GM18526 (cell line): Measurements from ENCODE around the gene HES7.

Source experiments
- POLR2A ChIP-seq: IDR thresholded peaks from 3 replicates; pipeline ENCODE4 v1.6.1; 2011; ENCODE audit not compliant: insufficient read length; ENCODE audit errors: extremely low read depth

HES7 gene

DNA sequence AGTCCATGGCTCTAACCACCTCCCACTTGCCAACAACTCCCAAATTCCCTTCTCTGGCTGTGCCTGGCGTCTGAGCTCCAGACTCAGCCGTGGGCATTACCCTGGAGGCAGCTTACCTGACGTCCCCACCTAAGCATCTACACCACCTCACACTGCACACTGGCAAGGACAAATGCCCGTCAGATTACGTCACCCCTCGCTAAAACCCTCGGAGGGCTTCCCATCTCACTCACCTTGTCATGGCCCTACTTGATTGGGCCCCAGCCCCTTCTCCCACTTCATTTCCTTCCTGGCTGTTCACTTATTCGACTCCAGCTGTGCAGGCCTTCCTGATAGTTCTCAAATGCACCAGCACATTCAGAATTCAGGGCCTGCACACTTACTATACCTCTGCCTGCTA, 19.0 kb downstream of the HES7 start:
- TF ChIP-seq POLR2A = no peak

DNA sequence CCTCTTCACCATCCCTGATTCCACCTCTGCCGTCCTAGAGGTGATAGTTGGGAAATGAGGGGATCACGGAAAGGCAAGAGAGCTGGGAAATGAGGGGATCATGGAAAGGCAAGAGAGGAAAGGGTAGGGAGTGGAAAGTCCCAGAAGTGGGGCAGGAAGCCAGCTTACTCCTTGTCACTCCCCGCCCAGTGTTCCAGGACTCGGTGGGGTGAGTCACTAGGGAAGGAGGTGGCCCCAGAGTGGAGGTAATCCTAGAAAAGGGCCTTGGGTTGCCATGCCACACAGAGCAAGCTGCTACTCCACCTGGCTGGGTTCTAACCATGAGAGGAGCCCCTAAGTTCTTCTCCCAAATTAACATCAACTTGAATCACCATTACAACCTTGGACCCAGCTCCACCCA, 20.4 kb downstream of the HES7 start:
- TF ChIP-seq POLR2A = no peak

DNA sequence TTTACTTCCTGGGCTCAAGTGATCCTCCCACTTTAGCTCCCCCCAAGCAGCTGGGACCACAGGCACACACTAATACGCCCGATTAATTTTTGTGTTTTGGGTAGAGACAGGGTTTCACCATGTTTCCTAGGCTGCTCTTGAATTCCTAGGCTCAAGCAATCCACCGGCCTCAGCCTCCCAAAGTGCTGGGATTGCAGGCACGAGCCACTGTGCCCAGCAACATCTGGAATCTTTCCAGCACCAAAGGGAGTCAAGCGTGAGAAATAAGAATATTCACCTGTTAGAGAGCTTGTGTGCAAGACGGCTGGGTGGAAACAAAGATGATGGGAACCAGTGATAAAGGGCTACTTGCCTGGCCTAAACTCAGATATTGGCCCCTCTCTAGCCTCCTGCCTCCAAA, 22.2 kb downstream of the HES7 start:
- TF ChIP-seq POLR2A = no peak

DNA sequence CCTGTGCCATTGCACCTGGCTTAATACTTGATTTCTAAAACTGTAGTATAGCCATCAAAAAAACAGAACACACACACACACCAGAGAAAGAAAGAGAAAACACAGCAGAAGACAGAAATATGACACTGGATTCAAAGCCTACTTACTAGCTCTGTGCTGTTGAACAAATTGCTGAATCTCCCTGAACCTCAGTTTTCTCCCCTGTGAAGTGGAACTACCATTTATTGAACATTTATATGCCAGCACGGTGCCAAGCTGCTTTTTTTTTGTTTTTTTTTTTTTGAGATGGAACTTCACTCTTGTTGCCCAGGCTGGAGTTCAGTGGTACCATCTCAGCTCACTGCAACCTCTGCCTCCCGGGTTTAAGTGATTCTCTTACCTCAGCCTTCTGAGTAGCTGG, 23.1 kb downstream of the HES7 start:
- TF ChIP-seq POLR2A = no peak

DNA sequence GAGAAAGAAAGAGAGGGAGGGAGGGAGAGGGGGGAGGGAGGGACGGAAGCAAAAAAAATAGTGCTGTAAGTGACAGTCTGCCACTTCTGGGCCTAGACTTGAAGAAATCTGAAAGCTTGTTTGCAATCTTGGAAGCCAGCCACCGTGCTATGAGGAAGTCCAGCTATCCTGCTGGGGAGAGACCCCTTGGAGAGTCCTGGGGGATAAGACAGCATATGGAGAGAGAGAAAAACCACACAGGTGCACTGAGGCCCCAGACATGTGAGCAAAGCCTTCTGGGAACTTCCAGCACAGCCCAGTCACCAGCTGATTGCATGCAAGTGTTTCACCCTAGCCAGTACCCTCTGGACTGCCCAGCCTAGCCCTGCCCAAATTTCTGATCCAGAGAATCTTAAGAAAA, 23.8 kb downstream of the HES7 start:
- no peak for TF ChIP-seq POLR2A

DNA sequence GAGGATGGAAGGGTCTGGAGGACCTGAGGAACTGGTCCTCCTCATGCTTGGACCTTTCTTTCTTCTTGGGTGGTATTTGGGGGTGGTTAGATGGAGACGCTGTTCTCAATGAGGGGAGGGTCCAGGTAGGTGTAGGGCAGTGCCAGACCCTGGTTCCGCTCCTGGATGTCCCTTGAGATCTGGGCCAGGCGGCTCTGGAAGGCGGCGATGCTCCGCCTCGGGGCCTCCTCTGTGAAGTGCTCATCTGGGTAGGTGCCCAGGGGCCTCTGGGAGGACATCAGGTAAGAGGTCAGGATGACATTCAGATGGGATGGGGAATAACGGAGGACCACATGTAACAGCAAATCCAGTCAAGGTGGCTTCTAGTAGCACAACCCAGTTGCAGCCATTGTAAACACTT, 27.4 kb downstream of the HES7 start:
- no peak for TF ChIP-seq POLR2A

DNA sequence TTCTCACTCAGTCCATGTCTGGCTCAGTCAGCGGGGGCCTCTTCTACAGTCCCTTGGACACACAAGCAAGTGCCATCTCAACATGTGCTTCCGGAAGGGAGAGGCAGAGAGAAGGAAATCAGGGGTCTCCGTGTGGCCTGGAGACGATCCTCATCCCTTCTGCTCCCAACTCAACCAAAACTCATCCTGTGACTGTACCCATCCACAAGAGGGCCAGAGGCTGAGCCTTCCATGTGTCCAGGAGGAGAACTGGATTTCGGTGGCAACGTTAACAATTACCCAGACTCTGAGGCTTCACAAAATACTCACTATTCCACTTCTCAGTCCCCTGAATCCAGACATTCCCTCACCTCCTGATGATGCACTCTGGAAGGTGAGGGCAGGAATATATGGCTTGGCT, 28.5 kb downstream of the HES7 start:
- TF ChIP-seq POLR2A = no peak

DNA sequence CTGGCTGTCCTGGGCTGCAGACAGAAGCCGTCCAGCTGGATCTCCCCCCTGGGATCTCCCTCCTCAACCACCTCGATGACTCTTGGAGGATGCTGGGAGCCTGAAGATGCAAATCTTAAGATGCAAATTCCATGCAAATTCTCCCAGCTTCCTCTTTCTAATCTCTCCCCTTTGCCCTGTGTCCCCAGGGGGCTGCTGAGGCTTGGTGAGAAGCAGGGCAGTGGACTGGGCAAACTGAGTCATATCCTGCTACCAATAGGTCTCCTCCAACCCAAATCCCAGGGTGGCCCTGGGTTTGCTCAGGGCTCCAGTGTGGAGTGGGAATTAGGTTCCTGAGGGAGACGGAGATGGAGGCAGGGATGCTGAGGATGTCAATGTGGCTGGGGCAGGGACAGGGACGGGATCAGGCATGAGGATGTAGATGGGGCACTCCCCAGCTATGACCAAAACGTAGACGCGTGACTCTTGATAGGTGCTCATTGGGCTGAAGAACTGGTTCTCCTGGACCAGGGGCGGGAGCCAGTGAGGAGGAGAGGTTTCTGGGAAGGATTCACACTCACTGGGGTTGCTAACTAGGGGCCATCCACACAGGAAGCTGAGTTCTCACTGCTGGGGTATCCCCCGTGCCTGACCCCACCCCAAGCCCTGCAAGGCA, 32.7 kb downstream of the HES7 start:
- TF ChIP-seq POLR2A = no peak

DNA sequence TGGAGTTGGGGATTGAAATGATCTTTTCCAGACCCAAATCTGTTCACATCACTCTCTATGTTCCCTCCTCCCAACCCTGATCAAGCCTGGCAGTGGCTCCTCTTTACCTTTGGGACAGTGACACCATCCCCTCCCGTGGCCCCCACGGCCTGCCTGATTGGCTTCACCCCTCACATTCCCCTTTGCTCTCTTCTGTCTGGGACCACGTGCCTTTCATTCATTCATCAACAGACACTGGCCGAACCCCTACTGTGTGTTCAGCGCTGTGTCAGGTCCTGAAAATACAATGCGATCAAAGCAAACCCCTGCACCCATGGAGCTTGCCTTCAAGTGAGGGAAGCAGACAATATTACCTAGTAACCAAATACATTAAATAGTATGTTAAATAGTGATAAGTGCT, 34.2 kb downstream of the HES7 start:
- TF ChIP-seq POLR2A = no peak

DNA sequence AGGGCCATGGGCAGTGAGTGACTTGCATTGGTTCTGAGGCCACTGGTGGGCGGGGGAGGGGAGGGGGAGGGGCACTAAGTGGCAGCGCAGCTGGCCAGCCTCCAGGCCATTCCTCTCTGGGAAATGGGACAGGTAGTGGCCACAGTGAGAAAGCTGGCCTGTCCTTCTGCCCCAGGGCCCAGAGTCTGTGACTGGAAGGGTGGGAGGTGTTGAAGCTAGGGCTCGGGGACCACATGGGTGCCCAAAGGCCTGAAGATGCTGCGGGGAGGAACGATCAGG, 36.0 kb downstream of the HES7 start:
- no peak for TF ChIP-seq POLR2A

DNA sequence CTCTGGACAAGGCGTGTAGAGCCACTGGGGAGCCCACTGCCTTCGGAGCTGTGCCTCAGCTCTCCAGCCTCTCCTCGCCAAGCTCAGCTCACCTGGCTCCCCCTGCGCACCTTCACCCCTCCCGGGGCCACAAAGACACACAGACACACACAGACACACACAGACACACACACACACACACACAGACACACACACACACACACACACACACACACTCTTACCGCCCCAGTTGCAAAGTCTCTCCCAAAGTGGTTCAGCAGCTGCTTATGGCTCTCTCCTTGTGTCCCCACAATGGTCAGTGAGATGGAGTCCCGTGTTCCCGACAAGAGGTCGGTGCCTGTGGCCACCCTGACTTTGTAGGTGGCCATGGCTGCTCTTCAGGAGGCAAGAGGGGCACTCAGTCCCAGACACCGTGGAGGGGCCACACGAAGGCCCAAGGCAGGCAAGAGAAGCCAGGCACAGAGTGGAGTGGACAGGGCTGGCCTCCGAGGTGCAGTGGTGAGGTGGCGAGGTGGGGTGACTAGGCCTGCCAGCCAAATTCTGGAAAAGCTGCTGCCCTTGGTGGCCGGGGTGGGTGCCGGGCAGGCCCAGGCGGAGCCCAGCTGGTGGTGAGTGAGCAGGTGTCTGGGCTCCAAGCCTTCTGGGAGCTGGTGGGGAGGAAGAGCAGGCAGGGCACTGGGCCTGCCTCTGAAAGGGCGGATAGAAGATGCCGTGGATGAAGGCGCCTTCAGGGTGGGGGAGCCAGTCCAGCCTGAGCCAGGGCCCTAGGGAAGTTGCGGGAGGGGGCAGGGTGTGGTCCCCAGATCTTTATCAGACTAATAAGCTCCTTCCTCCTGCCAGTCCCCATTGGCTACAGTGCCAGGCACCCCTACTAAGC, 36.6 kb downstream of the HES7 start, which contains the start of gene ALOX12B:
TSS of gene ALOX12B (minus strand) at position 642 of the 877 bp plus-strand sequence. CDS start at position 368, 274 bp downstream.
- no peak for TF ChIP-seq POLR2A

DNA sequence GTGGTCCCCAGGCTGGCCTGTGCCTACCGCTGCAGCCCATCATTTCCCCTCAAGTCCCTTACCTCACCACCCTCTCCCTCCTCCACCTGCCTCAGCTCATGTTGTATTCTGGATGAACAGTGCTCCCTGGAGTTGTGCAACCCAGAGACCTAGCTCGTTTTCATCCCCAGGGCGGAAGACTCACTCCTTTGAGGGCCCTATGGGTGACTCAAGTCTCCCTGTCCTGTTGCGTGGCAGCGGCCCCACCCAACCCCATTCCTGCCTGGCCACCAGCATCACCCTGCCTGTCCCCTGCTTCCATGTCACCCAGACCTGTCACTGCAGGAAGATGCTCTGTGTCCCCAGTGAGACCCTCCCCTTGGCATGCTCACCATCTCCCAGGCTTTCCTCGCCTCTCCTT, 39.7 kb downstream of the HES7 start:
- no peak for TF ChIP-seq POLR2A

DNA sequence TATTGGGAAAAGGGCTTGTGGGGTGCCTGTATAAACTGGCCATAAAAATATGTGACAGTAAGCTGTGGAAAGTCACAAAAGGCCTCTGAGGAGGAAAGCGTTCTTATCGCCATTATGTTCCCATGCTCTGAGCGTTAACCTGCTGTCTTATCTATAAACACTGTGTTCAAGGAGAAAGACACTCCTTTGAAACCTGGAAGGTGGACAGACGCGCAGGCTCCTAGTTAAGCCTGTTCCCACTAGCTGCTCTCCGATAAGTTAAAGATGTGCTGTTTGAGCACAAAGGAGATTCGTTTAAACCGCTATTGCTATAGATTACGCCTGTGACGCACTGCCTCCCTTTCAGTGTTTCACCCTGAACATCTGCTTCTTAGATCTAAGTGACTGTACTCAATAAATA, 41.6 kb downstream of the HES7 start:
- TF ChIP-seq POLR2A = no peak

DNA sequence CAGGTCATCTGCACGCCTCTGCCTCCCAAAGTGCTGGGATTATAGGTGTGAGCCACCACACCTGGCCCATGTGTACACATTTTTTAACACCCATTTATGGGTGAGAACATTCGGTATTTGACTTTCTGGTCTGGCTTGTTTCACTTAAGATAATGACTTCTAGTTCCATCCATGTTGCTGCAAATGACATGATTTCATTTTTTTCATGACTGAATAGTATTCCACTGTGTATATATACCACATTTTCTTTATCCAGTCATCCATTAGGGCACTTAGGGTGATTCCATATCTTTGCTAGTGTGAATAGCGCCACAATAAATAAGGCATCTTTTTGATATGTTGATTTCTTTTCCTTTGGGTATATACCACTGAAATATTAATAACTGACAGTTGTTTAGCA, 42.0 kb downstream of the HES7 start:
- no peak for TF ChIP-seq POLR2A

DNA sequence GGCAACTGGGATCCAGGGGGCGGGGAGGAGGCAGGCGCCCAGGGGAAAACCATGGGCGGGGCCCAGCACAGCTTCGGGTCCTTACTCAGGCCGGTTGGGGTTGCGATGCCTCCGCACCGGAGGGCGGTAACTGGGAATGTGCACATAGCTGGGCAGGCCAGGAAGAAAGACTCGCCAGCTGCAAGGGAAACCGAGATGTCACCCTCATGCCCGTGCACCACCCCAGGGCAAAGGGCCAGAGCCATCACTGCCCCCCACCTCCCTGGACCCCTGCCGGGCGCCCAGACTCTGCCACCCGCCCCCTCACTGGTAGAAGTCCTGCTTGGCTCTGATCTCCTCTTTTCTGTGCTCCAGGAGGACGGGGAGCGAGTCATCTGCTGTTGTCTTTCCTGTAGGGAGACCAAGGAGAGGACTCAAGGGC, 43.1 kb downstream of the HES7 start:
- TF ChIP-seq POLR2A = no peak

DNA sequence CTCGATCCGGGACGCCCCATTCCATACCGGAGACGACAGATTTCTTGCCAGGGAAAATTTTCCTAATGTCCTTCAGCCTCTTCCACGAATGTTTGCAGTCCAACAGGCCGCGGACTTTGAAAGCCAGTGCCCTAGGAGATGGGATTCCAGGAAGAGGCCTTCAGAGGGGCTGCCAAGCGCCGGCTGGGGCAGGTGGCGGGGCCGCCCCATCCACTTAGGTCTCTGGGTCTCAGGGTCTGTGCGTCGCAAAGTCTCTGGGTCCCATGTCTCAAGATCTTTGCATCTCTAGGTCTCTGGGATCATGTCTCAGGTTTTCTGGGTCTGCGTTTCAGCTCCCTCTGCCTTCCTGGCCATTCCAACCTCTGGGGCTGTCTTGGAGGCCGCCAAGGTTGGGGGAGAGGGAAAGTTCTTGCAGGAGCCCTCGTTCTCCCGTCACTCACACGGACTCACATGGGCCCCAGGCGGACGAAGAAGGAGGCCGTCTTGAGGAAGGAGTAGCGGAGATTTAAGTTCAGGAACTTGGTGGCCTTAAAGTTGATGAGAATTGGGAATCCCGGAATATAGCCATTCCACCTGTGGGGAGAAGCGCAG, 43.6 kb downstream of the HES7 start:
- no peak for TF ChIP-seq POLR2A

DNA sequence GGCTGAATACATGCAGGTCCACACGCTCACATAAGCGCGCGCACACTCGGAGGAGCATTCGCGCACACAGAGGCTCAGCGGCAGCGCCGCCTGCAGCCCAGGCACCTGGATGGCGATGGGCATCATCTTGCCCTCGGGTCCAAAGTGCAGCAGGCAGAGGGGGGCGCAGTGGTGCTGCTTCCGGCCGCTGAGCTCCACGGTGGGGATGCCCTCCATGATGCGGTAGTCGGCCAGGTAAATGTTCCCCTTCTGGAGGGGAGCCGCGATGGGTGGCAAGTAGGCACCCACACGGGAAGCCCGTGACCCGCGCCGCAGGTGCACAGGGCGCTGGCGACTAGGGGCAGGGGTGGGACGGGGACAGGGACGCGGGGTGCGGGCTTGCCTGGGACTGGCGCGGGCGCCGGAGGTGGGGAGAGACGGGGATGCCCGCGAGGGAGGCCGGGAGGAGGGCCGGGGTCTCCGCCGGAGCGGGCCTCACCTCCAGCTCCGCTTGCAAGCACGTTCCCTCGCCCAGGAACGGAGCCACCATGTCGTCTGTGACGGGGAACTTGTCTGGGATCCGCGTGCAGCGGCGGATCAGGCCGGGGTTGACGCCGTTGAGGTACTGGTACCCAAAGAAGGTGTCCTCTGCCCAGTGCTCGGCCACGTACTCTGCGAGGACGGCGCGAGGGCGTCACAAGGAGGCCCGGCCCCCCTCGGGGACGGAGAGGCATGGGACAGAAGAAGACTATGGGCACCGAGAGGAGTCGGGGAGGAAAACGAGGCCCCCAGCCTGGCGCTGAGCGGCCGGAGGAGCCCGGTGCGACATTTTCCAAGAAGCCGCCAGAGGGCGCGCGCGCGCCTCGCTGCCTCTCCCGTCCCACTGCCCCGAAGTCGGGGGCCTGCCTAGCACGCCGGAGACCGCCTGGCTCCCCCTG, 44.4 kb downstream of the HES7 start:
- TF ChIP-seq POLR2A = no peak
